ENCODE results near the gene SCN4A. TPM values are rescaled to one million over a fixed set of nuclear protein-coding genes. Genes with fewer than 3 reads are reported as not detected.

The SCN4A gene
- total RNA-seq, 1 donor from 2014 or later: 0.43 TPM

- peaks cover 21% of the 10 kb centered on the region for H3K27me3 Mint-ChIP-seq (ENCODE audit: low read depth, unreplicated experiment)
- Histone ChIP-seq H3K27ac (ENCODE audit: low read depth, low read length) (no peak overlapping the region), H2AFZ (ENCODE audit: low read depth, low read length) (no peak overlapping the region), H3K4me1 (ENCODE audit: insufficient read depth, low read length) (no peaks in the 10 kb centered on the region), H3K4me3 (ENCODE audit: insufficient read depth, low read depth, low read length) (no peak overlapping the region), H3K79me2 (ENCODE audit: insufficient read depth, low read length) (no peaks in the 10 kb centered on the region), H3K9me3 (ENCODE audit: insufficient read depth, low read depth, low read length) (no peaks in the 10 kb centered on the region), H3K27me3 (ENCODE audit: insufficient read depth, low read length) (no peaks in the 10 kb centered on the region), H3K36me3 (ENCODE audit: insufficient read depth, low read length) (no peaks in the 10 kb centered on the region), H3K9ac (ENCODE audit: low read length) (no peak overlapping the region), H3K4me2 (ENCODE audit: low read length) (no peak overlapping the region), H4K20me1 (ENCODE audit: insufficient read depth, low read length) (no peaks in the 10 kb centered on the region)
- no peak overlapping the region for H3K4me3 Mint-ChIP-seq (ENCODE audit: unreplicated experiment)
- DNase-seq (ENCODE audit: low read depth) (no peak), FAIRE-seq (no peak)
- H3K9me3 Mint-ChIP-seq (ENCODE audit: unreplicated experiment): peaks cover 3% of the 10 kb centered on the region
- H3K4me1 Mint-ChIP-seq (ENCODE audit: low read depth, unreplicated experiment): no peaks in the 10 kb centered on the region
- TF ChIP-seq CTCF (IDR thresholded peaks at IDR 0.05; ENCODE audit: insufficient read depth, low read depth, low read length) (no peak), EZH2 (IDR thresholded peaks at IDR 0.05; ENCODE audit: insufficient read depth, low read length) (no peak)
- no peaks in the 10 kb centered on the region for H3K36me3 Mint-ChIP-seq (ENCODE audit: low read depth, unreplicated experiment)
- no peak overlapping the region for H3K27ac Mint-ChIP-seq (ENCODE audit: unreplicated experiment)
Observed at GRCh38 chr17:63944736-63945499, 27.8 kb downstream of the SCN4A start.

GRCh38 chr17:63943745-63944144, 29.0 kb downstream of the SCN4A start:
- no peaks in the 10 kb centered on the region for H3K36me3 Mint-ChIP-seq (ENCODE audit: low read depth, unreplicated experiment)
- TF ChIP-seq EZH2 (IDR thresholded peaks at IDR 0.05; ENCODE audit: insufficient read depth, low read length) (no peak), CTCF (IDR thresholded peaks at IDR 0.05; ENCODE audit: insufficient read depth, low read depth, low read length) (no peak)
- Histone ChIP-seq H4K20me1 (ENCODE audit: insufficient read depth, low read length) (no peaks in the 10 kb centered on the region), H3K4me3 (ENCODE audit: insufficient read depth, low read depth, low read length) (no peak overlapping the region), H3K79me2 (ENCODE audit: insufficient read depth, low read length) (no peaks in the 10 kb centered on the region), H3K27ac (ENCODE audit: low read depth, low read length) (no peak overlapping the region), H3K4me1 (ENCODE audit: insufficient read depth, low read length) (no peaks in the 10 kb centered on the region), H3K27me3 (ENCODE audit: insufficient read depth, low read length) (no peaks in the 10 kb centered on the region), H3K9me3 (ENCODE audit: insufficient read depth, low read depth, low read length) (no peaks in the 10 kb centered on the region), H3K36me3 (ENCODE audit: insufficient read depth, low read length) (no peaks in the 10 kb centered on the region), H3K4me2 (ENCODE audit: low read length) (no peak overlapping the region), H3K9ac (ENCODE audit: low read length) (no peak overlapping the region), H2AFZ (ENCODE audit: low read depth, low read length) (no peak overlapping the region)
- no peaks in the 10 kb centered on the region for H3K4me1 Mint-ChIP-seq (ENCODE audit: low read depth, unreplicated experiment)
- peaks cover 3% of the 10 kb centered on the region for H3K9me3 Mint-ChIP-seq (ENCODE audit: unreplicated experiment)
- FAIRE-seq (no peak), DNase-seq (ENCODE audit: low read depth) (no peak)
- H3K27ac Mint-ChIP-seq (ENCODE audit: unreplicated experiment): no peak overlapping the region
- H3K4me3 Mint-ChIP-seq (ENCODE audit: unreplicated experiment): no peak overlapping the region
- peaks cover 18% of the 10 kb centered on the region for H3K27me3 Mint-ChIP-seq (ENCODE audit: low read depth, unreplicated experiment)

GRCh38 chr17:63942309-63942985, 30.3 kb downstream of the SCN4A start:
- Mint-ChIP-seq H3K9me3 (ENCODE audit: unreplicated experiment) (peaks cover 3% of the 10 kb centered on the region), H3K4me1 (ENCODE audit: low read depth, unreplicated experiment) (no peaks in the 10 kb centered on the region), H3K27ac (ENCODE audit: unreplicated experiment) (no peak overlapping the region), H3K4me3 (ENCODE audit: unreplicated experiment) (no peak overlapping the region), H3K27me3 (ENCODE audit: low read depth, unreplicated experiment) (peaks cover 14% of the 10 kb centered on the region), H3K36me3 (ENCODE audit: low read depth, unreplicated experiment) (no peaks in the 10 kb centered on the region)
- Histone ChIP-seq H3K9me3 (ENCODE audit: insufficient read depth, low read depth, low read length) (no peaks in the 10 kb centered on the region), H3K4me2 (ENCODE audit: low read length) (no peak overlapping the region), H3K27ac (ENCODE audit: low read depth, low read length) (no peak overlapping the region), H3K27me3 (ENCODE audit: insufficient read depth, low read length) (no peaks in the 10 kb centered on the region), H3K36me3 (ENCODE audit: insufficient read depth, low read length) (no peaks in the 10 kb centered on the region), H3K4me3 (ENCODE audit: insufficient read depth, low read depth, low read length) (no peak overlapping the region), H3K9ac (ENCODE audit: low read length) (no peak overlapping the region), H4K20me1 (ENCODE audit: insufficient read depth, low read length) (no peaks in the 10 kb centered on the region), H3K79me2 (ENCODE audit: insufficient read depth, low read length) (no peaks in the 10 kb centered on the region), H3K4me1 (ENCODE audit: insufficient read depth, low read length) (no peaks in the 10 kb centered on the region), H2AFZ (ENCODE audit: low read depth, low read length) (no peak overlapping the region)
- no peak for TF ChIP-seq EZH2 (IDR thresholded peaks at IDR 0.05; ENCODE audit: insufficient read depth, low read length)
- no peak for FAIRE-seq
- DNase-seq (ENCODE audit: low read depth): no peak

Data from astrocyte (in vitro differentiated cells and primary cell).